NCI-H1105 treated with DMSO at 0.1 percent for 48 hours (cell line): ENCODE measurements around the gene CCNC.

Source experiments
- DNase-seq: peaks from one replicate; lab custom pipeline; 2025; lab: John Stamatoyannopoulos, UW

The CCNC gene, protein sequence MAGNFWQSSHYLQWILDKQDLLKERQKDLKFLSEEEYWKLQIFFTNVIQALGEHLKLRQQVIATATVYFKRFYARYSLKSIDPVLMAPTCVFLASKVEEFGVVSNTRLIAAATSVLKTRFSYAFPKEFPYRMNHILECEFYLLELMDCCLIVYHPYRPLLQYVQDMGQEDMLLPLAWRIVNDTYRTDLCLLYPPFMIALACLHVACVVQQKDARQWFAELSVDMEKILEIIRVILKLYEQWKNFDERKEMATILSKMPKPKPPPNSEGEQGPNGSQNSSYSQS

DNA sequence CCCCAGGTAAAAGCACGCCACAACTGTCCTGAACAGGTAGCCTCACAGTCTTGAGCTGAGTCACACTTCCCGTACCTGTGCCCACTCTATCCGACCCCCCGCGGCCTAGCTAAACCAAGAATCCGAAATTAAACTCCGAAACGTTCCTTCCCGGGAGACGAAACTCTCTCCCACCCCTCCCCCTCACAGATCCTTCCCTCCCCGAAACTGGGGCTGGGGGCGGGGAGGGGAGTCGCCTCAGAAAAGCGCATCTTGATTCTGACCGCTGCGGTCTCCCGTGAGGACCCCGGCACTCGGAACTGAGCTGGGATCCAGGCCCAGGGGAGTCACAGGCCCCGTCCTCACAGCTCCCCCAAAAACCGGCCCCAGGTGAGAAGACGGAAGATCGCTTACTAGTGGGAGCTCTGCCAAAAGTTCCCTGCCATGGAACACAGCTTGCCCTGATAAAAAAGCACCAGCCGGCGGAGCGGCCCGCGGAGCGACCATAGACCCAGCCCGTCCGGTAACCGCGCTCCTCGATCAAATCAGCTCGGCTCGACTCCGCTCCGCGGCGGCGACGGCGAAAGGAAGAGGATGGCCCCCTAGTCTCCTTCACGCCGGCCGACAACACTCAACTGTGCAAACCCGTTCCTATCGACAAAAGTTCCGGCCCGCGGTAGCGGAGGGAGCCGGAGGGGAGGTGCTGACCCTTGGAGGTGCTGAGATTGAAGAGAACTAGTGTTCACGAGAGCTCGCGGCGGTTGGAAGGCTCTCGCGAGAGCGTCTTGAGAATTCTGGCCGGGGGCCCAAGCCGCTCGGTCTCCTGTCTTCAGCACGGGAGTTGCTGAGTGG lies at the start of gene CCNC:
Gene CCNC, minus strand, starts transcription at position 558 of the 831 bp plus-strand sequence. Its CDS starts 133 bp downstream, at position 425.
- peak; percentile 94 for DNase-seq

DNA sequence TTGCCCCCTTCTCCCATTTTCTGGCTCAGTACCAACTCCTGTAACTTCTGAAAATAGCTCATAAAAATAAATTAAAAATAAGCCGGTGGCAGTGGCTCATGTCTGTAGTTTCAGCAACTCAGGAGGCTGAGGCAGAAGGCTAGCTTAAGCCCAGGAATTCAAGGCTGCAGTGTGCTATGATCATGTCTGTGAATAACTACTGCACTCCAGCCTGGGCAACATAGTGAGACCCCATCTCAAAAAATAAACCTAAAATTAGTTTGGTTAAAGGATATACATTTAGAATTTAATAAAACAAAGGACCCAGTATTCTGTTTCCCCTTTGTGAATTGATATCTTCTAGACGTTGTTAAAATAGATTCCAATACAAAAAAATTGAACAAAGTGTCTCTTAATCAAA lies 48.7 kb upstream of the CCNC start:
- no peak for DNase-seq

DNA sequence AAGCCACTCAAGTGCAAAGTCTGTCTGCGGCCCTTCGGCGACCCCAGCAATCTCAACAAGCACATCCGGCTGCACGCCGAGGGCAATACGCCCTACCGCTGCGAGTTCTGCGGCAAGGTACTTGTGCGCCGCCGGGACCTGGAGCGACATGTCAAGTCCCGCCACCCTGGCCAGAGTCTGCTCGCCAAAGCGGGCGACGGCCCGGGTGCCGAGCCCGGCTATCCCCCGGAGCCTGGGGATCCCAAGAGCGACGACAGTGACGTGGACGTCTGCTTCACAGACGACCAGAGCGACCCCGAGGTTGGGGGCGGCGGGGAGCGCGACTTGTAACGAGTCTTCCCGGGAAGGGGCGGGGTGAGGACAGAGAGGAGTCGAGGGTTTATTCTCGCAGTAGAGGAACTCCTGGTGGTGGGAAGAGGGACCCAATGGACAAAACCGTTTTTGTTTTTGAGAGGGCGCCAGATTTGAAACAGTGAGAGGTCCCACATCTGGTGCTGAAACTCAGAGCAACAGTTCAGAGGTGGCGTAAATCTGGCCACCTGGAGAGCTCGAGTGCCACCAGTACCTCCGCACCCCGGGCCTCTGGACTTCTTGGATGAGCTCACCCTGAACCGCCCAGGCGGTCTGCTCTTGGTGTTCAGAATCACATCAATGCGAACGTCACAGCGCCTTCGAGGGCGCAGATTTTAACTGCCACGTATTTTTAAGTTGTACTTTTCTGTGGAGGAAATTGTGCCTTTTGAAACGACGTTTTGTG lies 46.1 kb upstream of the CCNC start:
- DNase-seq, result peak; percentile 71

DNA sequence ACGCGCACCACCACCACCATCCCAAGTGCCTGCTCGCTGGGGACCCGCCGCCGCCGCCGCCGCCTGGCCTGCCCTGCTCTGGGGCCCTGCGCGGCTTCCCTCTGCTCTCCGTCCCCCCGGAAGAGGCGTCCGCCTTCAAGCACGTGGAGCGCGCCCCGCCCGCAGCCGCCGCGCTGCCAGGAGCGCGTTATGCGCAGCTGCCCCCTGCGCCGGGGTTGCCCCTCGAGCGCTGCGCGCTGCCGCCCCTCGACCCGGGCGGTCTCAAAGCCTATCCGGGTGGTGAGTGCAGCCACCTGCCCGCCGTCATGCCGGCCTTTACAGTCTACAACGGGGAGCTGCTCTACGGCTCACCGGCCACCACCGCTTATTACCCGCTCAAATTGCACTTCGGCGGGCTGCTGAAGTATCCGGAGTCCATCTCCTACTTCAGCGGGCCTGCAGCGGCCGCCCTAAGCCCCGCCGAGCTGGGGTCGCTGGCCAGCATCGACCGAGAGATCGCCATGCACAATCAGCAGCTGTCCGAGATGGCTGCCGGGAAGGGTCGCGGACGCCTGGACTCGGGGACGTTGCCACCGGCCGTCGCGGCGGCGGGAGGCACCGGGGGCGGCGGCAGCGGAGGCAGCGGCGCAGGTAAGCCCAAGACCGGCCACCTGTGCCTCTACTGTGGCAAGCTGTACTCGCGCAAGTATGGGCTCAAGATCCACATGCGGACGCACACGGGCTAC lies 45.4 kb upstream of the CCNC start:
- DNase-seq, result peak; percentile 19

DNA sequence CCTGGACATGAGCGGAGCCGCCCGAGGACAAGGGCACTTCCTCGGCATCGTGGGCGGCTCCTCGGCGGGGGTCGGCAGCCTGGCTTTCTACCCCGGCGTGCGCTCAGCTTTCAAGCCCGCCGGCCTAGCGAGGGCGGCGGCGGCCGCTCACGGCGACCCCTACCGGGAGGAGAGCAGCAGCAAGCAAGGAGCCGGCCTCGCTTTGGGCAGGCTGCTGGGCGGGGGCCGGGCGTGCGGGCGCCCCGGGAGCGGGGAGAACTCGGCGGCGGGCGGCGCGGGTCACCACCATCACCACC lies 44.9 kb upstream of the CCNC start:
- no peak for DNase-seq

DNA sequence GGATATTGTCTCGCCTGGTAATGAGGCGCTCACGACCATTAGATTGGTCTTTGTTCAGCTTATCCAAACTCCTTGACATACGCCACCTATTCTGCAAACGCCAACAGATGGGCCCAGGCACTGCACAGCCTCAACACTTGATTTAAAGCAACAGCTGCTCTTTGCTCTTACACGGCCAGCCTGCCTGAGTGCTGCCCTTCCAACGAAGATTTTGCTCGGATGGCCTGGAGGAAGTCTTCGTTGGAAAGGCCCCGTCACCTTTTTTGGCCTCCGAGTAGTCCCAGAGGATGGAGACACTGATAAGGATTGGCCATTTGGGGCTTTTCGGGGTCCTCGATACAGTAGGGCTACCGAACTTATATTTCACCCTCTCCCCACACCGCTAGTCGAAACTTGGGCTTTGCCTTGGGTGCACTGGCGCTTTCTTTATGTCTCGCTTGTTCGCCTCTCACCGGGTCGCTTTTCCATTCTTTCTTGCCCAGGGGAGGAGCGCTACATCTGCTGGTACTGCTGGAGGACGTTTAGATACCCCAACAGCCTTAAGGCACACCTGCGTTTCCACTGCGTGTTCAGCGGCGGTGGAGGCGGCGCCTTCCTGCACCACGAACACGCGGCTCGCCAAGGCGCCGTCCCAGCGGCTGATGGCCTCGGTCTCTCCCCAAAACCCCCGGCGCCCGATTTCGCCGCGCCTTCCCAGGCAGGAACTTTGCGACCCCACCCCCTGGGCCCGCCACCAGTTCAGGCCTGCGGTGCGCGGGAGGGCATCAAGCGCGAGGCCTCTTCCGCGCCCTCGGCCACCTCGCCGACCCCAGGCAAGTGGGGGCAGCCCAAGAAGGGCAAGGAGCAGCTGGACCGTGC lies 44.3 kb upstream of the CCNC start:
- DNase-seq, result no peak

DNA sequence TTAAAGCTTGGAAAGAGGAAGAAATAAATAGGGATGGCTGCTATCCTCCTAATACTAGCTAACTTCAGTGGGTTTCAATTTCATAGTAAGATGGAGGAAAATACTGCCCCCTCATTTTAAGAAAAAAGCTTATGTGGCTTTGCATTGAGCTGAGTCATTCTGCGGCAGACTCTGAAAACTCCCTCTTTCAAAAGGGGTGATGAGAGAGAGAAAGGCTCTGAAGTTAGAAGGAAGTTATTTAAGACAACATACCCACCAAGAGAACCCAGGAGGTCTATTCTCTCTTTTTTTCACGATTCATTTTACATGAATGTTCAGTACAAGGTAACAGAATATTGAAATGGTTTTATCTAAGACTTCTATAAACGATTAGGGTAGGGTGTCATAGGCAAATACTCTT lies 42.7 kb upstream of the CCNC start:
- DNase-seq, result no peak

DNA sequence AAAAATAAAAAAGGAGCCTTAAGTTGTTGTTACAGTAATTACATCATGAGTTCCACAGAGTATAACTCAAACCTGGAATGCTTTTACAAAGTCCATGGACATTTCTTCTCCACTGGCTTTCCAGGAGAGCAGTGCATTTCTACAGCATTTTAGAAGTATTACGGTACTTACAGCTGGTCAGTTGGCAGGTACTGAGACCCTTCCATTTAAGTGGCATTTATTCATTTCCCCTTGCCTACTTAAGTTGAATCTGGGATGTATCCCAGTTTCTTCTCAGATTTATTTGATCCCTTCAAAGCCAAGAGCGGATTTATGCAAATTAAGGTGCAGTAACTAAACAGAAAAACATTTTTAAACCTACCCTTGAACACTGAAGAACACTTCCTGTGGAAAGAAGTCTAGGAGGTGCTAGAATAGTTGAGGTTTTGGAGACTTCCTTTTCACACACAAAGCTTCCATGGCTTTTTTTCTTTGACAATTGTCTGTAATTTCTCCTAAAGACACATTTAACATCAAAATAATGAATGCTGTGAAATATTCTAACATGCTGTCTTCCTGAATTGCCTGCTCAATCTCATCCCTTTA lies 41.5 kb upstream of the CCNC start:
- no peak for DNase-seq

DNA sequence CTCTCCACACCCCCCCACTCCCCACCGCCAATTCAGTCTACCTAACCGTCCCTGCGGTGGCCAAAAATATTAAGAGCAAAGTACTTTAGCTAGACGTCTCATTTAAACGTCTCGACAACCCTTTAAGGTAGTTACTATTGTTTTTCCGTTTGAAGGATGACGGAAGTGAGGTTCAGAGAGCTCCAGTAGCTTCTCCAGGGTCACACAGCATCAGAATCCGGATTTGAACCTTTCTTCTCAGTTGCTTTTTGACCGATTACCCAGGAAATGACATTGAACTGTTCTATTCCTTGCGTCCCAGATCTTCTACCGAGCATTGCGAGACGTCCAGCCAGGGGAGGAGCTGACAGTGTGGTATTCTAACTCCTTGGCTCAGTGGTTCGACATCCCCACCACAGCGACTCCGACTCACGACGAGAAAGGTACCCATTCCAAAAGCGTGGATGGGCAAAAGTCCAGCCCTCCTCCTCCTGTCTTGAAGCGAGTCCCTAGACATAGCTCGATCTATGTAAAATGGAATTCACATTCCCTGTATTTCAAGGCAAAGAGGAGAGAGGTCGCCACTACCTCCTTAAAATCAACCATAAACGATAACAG lies 40.5 kb upstream of the CCNC start:
- DNase-seq, result no peak

DNA sequence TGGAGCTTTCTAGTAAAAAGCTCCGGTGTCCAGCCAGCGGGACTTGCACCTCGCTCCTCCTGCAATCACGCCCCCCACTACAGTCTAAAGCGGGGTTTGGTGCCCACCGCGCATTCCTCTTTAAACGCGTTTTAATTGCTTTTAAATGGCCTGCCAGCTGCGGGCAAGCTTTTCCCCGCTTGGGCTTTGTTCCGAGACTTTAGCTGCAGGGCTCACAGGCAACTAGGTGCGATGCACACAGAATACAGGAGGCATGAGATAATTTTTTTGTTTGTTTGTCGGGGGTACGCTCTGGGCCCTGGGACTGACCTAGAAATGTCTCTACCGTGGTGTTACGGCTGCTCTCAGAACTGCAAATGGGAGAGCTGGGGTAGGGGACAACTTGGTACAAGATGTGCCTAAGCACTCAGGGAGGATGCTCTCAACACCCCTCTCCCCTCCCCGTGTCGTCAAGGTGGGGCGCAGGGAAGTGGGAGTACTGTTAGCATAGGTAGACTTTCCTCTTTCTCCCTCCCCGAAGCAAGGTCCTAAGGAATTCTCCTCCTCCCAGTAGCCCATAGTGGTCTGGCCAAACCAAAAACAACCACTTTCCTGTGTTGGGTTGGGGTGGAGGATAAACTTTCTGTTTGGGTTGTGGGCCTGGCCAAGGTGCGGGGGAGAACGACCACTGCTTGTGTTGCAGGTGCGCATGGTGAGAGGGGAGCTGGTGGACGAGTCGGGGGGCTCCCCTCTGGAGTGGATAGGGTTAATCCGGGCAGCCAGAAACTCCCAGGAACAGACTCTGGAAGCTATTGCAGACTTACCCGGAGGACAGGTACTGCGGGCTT lies 39.8 kb upstream of the CCNC start:
- no peak for DNase-seq

DNA sequence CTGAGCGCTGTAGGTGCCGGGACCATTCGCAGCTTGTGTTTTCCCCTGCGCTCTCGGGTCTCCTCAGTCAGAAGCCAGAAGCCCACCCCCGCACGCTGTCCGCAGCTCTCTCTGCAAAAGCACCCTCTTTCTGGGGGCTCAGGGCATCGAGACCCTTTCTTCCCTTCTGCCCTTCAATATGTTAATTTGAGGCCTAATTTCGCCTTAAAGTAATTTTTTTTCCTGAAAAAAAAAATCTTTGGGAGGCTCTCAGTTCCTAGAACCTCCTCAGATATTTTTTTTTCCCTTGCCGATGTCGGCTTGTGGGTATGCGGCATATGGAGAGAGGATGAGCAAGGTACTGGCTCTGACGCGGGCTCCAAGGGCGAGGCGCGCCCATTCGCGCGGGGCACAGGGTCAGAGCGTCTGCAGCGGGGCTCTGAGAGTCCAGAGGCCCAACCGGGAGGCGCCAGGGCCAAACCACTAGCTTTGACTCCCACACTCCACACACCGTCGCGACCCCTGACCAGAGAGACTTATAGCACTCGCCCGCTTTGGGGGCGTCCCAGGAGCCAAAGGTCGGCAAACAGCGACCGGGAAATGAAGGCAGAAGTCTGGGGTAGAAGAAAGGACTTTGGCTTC lies 39.1 kb upstream of the CCNC start:
- no peak for DNase-seq

DNA sequence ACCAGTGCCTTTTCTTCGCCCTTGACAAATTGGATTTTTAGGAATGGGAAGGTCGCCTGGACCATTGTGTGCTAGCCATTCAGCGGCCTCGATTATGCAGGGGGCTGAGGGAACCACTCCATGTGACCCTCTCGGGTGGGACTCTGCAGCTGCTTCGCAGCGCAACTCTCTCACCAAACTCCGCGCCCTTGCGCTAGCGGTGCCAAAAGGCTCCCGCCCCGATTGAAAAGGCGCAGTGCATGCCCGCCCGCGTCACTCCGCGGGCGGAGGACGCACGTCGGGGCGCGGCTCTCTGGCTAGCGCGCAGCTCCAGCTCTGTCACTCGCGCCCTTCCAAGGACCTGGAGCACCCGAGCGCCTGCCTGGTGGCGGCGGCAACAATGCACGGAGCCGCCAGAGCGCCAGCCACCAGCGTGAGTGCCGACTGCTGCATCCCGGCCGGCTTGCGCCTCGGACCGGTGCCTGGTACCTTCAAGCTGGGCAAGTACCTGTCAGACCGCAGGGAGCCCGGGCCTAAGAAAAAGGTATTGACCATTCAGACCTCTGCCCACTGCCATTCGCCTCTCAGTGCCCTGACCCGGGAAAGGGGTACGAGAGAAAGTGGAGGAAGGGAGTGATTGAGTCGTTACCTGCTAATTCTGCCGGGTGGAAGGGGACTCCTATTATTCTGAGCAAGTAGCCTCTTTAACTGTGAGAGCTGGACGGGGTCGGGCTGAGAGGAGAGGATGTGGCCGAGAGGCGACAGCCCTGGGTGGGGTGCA lies 38.4 kb upstream of the CCNC start, which contains the start of gene PRDM13:
Gene PRDM13, plus strand, starts transcription at position 178 of the 760 bp plus-strand sequence. Its CDS starts 202 bp downstream, at position 380.
- DNase-seq, result peak; percentile 8

DNA sequence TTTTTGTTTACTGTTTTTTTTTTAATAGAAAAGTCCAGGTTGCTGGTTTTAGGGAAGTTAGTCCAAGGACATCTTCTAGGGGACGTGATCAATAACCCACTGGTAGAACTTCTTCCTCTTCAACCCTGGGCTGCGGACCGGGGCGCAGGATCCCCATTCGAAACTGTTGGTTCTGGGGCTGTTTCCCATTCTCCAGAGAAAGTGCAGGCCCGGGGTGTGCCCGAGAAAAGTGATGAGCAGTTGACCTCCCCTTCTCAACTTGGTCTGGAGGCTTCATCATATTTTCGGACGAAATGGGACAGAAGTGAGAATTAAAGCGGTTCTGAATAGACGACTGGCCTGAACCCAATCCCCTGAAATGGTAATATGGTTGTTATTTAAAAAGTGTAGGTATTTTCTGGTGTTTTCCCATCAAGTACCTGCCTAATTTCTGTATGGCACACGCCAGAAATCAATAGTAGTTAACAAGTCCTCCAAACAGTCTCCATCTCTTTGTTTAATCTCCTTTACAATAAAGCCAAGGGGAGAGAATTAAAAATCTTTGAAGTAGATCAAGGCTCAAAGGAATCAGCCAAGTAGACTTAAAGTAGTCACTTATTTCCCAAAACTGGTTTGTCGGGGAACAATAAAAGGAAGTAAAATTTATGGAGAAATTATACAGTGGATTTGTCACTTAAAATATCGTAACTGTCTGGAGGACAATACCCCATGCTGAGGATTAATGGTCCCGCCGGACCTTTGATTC lies 37.6 kb upstream of the CCNC start:
- no peak for DNase-seq

DNA sequence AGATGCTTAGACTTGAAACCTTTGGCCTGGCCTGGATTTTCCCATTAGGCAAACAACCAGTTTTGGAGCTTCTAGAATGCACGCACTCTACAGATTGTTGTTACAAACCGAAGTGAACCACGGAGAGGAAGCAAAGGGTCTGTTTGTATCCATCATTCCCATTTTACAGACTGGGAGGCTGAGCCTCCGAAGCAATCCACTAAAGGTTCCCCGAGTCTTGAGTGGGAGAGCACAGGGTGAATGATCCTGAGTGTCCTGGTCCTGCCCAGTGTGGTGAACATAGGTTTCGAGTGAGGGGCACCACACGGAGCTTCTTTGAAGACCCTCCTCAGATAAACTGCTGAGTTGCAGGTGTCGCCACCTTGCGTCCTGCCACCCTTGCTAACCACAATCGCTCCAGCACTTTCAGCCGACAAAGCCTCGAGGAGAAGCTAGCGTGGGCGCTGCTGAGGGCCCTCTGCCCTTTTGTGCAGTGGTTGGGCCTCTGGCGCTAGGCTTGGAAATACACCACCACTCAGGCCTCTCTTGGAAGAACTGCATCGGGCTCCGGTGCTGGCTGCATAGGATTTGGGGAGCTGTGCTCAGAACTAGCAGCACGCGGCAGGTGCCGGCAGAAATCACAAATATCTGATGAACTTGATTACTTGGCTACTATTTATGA lies 36.7 kb upstream of the CCNC start:
- DNase-seq, result no peak

DNA sequence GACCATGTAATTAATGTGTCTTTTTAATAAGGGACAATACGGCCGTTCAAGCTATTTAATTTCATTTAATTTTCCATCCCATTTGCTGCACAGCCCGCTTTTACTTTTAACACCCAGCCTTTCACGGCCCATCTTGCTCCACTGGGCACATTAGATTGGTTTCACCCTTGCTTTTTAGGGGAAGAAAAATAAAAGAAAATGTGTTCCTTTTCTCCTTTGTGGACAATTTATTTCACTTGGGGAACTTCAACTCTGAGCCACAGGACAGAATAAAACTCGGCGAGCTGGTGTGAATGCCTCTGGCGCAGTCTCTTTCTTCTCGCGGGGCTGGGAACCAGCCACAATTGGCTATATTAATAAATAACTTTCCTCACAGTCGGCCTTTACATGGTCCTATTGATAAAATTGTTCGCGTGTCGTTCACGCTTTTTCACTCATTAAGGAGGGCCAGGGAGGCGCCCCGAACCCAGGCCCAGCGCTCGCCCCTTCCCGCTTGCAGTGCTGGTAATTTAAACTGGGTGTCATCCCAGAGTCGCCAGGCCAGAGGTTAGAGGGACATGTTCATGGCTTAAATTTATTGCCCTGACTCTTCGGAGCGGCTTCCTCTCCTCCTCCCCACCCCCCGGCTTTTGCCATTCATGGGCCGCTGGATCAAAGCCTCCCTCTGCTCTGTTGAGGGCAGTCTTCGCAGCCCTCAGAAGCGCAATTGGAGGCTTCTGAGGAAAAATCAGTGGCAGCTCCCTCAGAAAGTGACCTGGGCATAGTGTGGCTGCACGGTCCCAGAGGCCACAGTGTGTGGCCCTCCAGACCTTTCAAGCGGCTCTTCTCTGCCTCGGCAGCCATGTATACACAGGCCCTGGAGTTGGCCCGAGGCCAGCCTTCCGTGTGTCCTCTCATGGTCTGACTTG lies 36.0 kb upstream of the CCNC start:
- DNase-seq, result no peak
